HG03571 (cell line): ENCODE data around the gene OPTC.

Experiments used
- ATAC-seq: cut with Tn5 transposase; IDR thresholded peaks from one replicate; pipeline ENCODE4 v1.9.1; 2021; ENCODE audit not compliant: unreplicated experiment

The OPTC gene

GRCh38 chr1:203490607-203491006 lies 3.3 kb upstream of the OPTC start:
- no peak for ATAC-seq

- no peak for ATAC-seq
These were observed 2.3 kb upstream of the OPTC start for GRCh38 chr1:203491664-203492063.

GRCh38 chr1:203492082-203492747 lies 1.7 kb upstream of the OPTC start:
- ATAC-seq: no peak

- no peak for ATAC-seq
These were observed 1.2 kb upstream of the OPTC start for GRCh38 chr1:203492748-203493130.

GRCh38 chr1:203495845-203496244 lies 1.9 kb downstream of the OPTC start:
- no peak for ATAC-seq

- no peak for ATAC-seq
These were observed 3.4 kb downstream of the OPTC start for GRCh38 chr1:203497269-203497777.

- no peak for ATAC-seq
These were observed 5.8 kb downstream of the OPTC start for GRCh38 chr1:203499643-203500278.

- no peak for ATAC-seq
These were observed 6.3 kb downstream of the OPTC start for GRCh38 chr1:203500279-203500678.

- no peak for ATAC-seq
These were observed 9.9 kb downstream of the OPTC start for GRCh38 chr1:203503836-203504235.

GRCh38 chr1:203504400-203505250 lies 10.7 kb downstream of the OPTC start:
- no peak for ATAC-seq

- ATAC-seq: no peak
These were observed 11.7 kb downstream of the OPTC start for GRCh38 chr1:203505526-203506204.

- no peak for ATAC-seq
These were observed 13.1 kb downstream of the OPTC start for GRCh38 chr1:203506858-203507626.

- ATAC-seq: no peak
These were observed 13.8 kb downstream of the OPTC start for GRCh38 chr1:203507759-203508158.

- ATAC-seq: no peak
These were observed 14.6 kb downstream of the OPTC start for GRCh38 chr1:203508463-203509073.

- no peak for ATAC-seq
These were observed 15.2 kb downstream of the OPTC start for GRCh38 chr1:203509135-203509534.

- ATAC-seq: no peak
These were observed 17.6 kb downstream of the OPTC start for GRCh38 chr1:203511513-203511912.

GRCh38 chr1:203511930-203512329 lies 18.0 kb downstream of the OPTC start:
- no peak for ATAC-seq

- no peak for ATAC-seq
These were observed 18.5 kb downstream of the OPTC start for GRCh38 chr1:203512517-203512847.

GRCh38 chr1:203512848-203513584 lies 19.1 kb downstream of the OPTC start:
- ATAC-seq: no peak
